H1 (cell line): ENCODE data around the gene SPACA9. TPM values are rescaled to one million over a fixed set of nuclear protein-coding genes. Genes with fewer than 3 reads are reported as not detected.

Source experiments
- CEBPB ChIP-seq: IDR thresholded peaks from 2 replicates; pipeline ENCODE4 v1.6.1; 2012; ENCODE audit warnings: low read depth, low read length
- SUZ12 ChIP-seq: fragments of 200-600 bp; sonication (generic); IDR thresholded peaks from 2 replicates; pipeline ENCODE4 v1.6.1; 2012; ENCODE audit warnings: mild to moderate bottlenecking, inconsistent platforms, low read length, moderate library complexity, mixed read lengths
- polyA plus RNA-seq, 7 experiments: library from polyadenylated mRNA; depleted of rRNA in 3 of 7; stranded (reverse) in 5 of 7; unstranded in 2 of 7; fragments of >200 nt in 5 of 7; fragments of 200-250 nt in 2 of 7; gene quantifications; 1 replicate in 5 of 7; 2 replicates in 1 of 7; 4 replicates in 1 of 7; pipeline versions ENCODE4 v1.2.1 to v1.2.3, GENCODE V29; 2011 to 2013; ENCODE audit warnings: missing spikeins in 2 of 7, mixed read lengths in 2 of 7
- total RNA-seq: library from RNA; stranded (reverse); fragmentation: NEBNext Ultra II Directional; extraction: Animal tissue kit (Norgen Biotek cat#: 25700); gene quantifications from 2 replicates; pipeline ENCODE4 v1.2.1, GENCODE V29; 2021

SPACA9 gene
- total and polyA plus RNA-seq, 2 of the 8 experiments (the other 6 are each of a cell fraction or from before 2014, with no cell fraction given) = 0.63 to 1.3 TPM

- TF ChIP-seq CEBPB (no peak), SUZ12 (no peak)
These were observed 5.3 kb upstream of the SPACA9 start (continued) for GRCh38 chr9:132873403-132873802.
